ENCODE measurements around the gene CLDN1. TPM values are rescaled to one million over a fixed set of nuclear protein-coding genes. Genes with fewer than 3 reads are reported as not detected.
A peak's percentile ranks its signal among the peaks of the same experiment; 100 is the strongest.

Gene CLDN1
- total RNA-seq, 2 experiments from 2014 or later: 0.07 to 0.22 TPM

GRCh38 chr3:190326361-190326760, 4.1 kb upstream of the CLDN1 start:
- Mint-ChIP-seq H3K27me3 (peaks cover 44% of the 10 kb centered on the region), H3K9me3 (no peaks in the 10 kb centered on the region), H3K4me1 (ENCODE audit: low read depth) (peaks cover 12% of the 10 kb centered on the region), H3K27ac (no peak overlapping the region), H3K36me3 (no peaks in the 10 kb centered on the region), H3K4me3 (no peak overlapping the region)
- intact Hi-C loops (cut with micrococcal nuclease): no loop called here
- CTCF ChIA-PET: no interaction called here
- DNase-seq: no peak
- POLR2A ChIA-PET: no interaction called here

GRCh38 chr3:190325923-190326322, 3.7 kb upstream of the CLDN1 start:
- peaks cover 47% of the 10 kb centered on the region for H3K27me3 Mint-ChIP-seq
- intact Hi-C loops (cut with micrococcal nuclease): no loop called here
- CTCF ChIA-PET: no interaction called here
- peaks cover 12% of the 10 kb centered on the region for H3K4me1 Mint-ChIP-seq (ENCODE audit: low read depth)
- H3K9me3 Mint-ChIP-seq: no peaks in the 10 kb centered on the region
- no peaks in the 10 kb centered on the region for H3K36me3 Mint-ChIP-seq
- POLR2A ChIA-PET: no interaction called here
- no peak overlapping the region for H3K27ac Mint-ChIP-seq
- H3K4me3 Mint-ChIP-seq: no peak overlapping the region
- no peak for DNase-seq

GRCh38 chr3:190323246-190323626, 990 bp upstream of the CLDN1 start:
- no peak for DNase-seq
- peaks cover 45% of the 10 kb centered on the region for H3K27me3 Mint-ChIP-seq
- ChIA-PET POLR2A (no interaction called here), CTCF (interaction anchor here (0.9 to 2.3 kb wide), 6 partner anchors 12 to 338 kb away, joined by 3 to 13 read pairs (median 5); no protein-coding TSS in a partner anchor)
- no peak overlapping the region for H3K27ac Mint-ChIP-seq
- no peaks in the 10 kb centered on the region for H3K9me3 Mint-ChIP-seq
- H3K4me3 Mint-ChIP-seq: no peak overlapping the region
- intact Hi-C loops (cut with micrococcal nuclease): loop anchor here (5.0 kb wide), 1 partner anchor 96 kb away; no protein-coding TSS in a partner anchor
- H3K4me1 Mint-ChIP-seq (ENCODE audit: low read depth): peaks cover 19% of the 10 kb centered on the region
- no peaks in the 10 kb centered on the region for H3K36me3 Mint-ChIP-seq

GRCh38 chr3:190322604-190323245, 479 bp upstream of the CLDN1 start:
- Mint-ChIP-seq H3K27me3 (peaks cover 45% of the 10 kb centered on the region), H3K9me3 (no peaks in the 10 kb centered on the region), H3K36me3 (no peaks in the 10 kb centered on the region), H3K27ac (no peak overlapping the region), H3K4me3 (peak overlapping the region; percentile 2), H3K4me1 (ENCODE audit: low read depth) (peaks cover 19% of the 10 kb centered on the region)
- CTCF ChIA-PET: interaction anchor here (0.6 to 2.3 kb wide), 22 partner anchors 8 to 374 kb away, joined by 3 to 13 read pairs (median 3); no protein-coding TSS in a partner anchor
- intact Hi-C loops (cut with micrococcal nuclease): loop anchor here (1.0 to 5.0 kb wide), 2 partner anchors 95 to 355 kb away; no protein-coding TSS in a partner anchor
- POLR2A ChIA-PET: no interaction called here
- DNase-seq: no peak

GRCh38 chr3:190320594-190321362, 1.5 kb downstream of the CLDN1 start:
- CTCF ChIA-PET: interaction anchor here (0.8 to 2.3 kb wide), 9 partner anchors 8 to 356 kb away, joined by 3 to 12 read pairs (median 4); no protein-coding TSS in a partner anchor
- intact Hi-C loops (cut with micrococcal nuclease): loop anchor here (5.0 kb wide), 1 partner anchor 93 kb away; no protein-coding TSS in a partner anchor
- Mint-ChIP-seq H3K4me3 (no peak overlapping the region), H3K4me1 (ENCODE audit: low read depth) (peaks cover 19% of the 10 kb centered on the region), H3K36me3 (no peaks in the 10 kb centered on the region), H3K27ac (no peak overlapping the region), H3K9me3 (no peaks in the 10 kb centered on the region), H3K27me3 (peaks cover 38% of the 10 kb centered on the region)
- POLR2A ChIA-PET: no interaction called here
- DNase-seq: no peak

- Mint-ChIP-seq H3K9me3 (no peaks in the 10 kb centered on the region), H3K36me3 (no peaks in the 10 kb centered on the region), H3K4me1 (ENCODE audit: low read depth) (peaks cover 19% of the 10 kb centered on the region), H3K4me3 (no peak overlapping the region), H3K27ac (no peak overlapping the region), H3K27me3 (peaks cover 39% of the 10 kb centered on the region)
- intact Hi-C loops (cut with micrococcal nuclease): loop anchor here (1.0 to 5.0 kb wide), 4 partner anchors 13 to 172 kb away; no protein-coding TSS in a partner anchor
- peak; percentile 62 for DNase-seq
- ChIA-PET CTCF (interaction anchor here (0.8 kb wide), 1 partner anchor 352 kb away, joined by 3 read pairs; no protein-coding TSS in a partner anchor), POLR2A (no interaction called here)
Observed at GRCh38 chr3:190319660-190320059, 2.6 kb downstream of the CLDN1 start.

- intact Hi-C loops (cut with micrococcal nuclease): loop anchor here (1.0 kb wide), 3 partner anchors 12 to 173 kb away; no protein-coding TSS in a partner anchor
- Mint-ChIP-seq H3K27ac (no peak overlapping the region), H3K4me3 (no peak overlapping the region), H3K4me1 (ENCODE audit: low read depth) (peaks cover 19% of the 10 kb centered on the region), H3K27me3 (peaks cover 35% of the 10 kb centered on the region), H3K36me3 (no peaks in the 10 kb centered on the region), H3K9me3 (no peaks in the 10 kb centered on the region)
- POLR2A ChIA-PET: no interaction called here
- DNase-seq: no peak
- CTCF ChIA-PET: interaction anchor here (0.8 kb wide), 1 partner anchor 351 kb away, joined by 3 read pairs; no protein-coding TSS in a partner anchor
Observed at GRCh38 chr3:190318666-190319065, 3.6 kb downstream of the CLDN1 start.

GRCh38 chr3:190314741-190315140, 7.5 kb downstream of the CLDN1 start:
- peaks cover 16% of the 10 kb centered on the region for H3K27me3 Mint-ChIP-seq
- H3K27ac Mint-ChIP-seq: no peak overlapping the region
- POLR2A ChIA-PET: no interaction called here
- no peaks in the 10 kb centered on the region for H3K9me3 Mint-ChIP-seq
- DNase-seq: no peak
- intact Hi-C loops (cut with micrococcal nuclease): no loop called here
- no peak overlapping the region for H3K4me3 Mint-ChIP-seq
- CTCF ChIA-PET: interaction anchor here (3.6 kb wide), 1 partner anchor 7 kb away, joined by 12 read pairs; the partner anchor contains the start of gene CLDN1
- H3K4me1 Mint-ChIP-seq (ENCODE audit: low read depth): peaks cover 5% of the 10 kb centered on the region
- no peaks in the 10 kb centered on the region for H3K36me3 Mint-ChIP-seq

GRCh38 chr3:190309414-190309813, 12.8 kb downstream of the CLDN1 start:
- DNase-seq: no peak
- Mint-ChIP-seq H3K9me3 (no peaks in the 10 kb centered on the region), H3K27ac (no peak overlapping the region), H3K4me3 (no peak overlapping the region), H3K27me3 (peaks cover 5% of the 10 kb centered on the region), H3K36me3 (no peaks in the 10 kb centered on the region), H3K4me1 (ENCODE audit: low read depth) (peaks cover 14% of the 10 kb centered on the region)
- ChIA-PET CTCF (interaction anchor here (0.6 kb wide), 1 partner anchor 227 kb away, joined by 3 read pairs; no protein-coding TSS in a partner anchor), POLR2A (no interaction called here)
- intact Hi-C loops (cut with micrococcal nuclease): no loop called here

- Mint-ChIP-seq H3K9me3 (no peaks in the 10 kb centered on the region), H3K4me1 (ENCODE audit: low read depth) (peaks cover 14% of the 10 kb centered on the region), H3K4me3 (no peak overlapping the region), H3K36me3 (no peaks in the 10 kb centered on the region), H3K27me3 (peaks cover 7% of the 10 kb centered on the region), H3K27ac (no peak overlapping the region)
- intact Hi-C loops (cut with micrococcal nuclease): no loop called here
- DNase-seq: no peak
- ChIA-PET CTCF (no interaction called here), POLR2A (no interaction called here)
Observed at GRCh38 chr3:190308154-190308553, 14.1 kb downstream of the CLDN1 start.

- intact Hi-C loops (cut with micrococcal nuclease): no loop called here
- ChIA-PET CTCF (interaction anchor here (1.6 kb wide), 1 partner anchor 15 kb away, joined by 8 read pairs; the partner anchor contains the start of gene CLDN1), POLR2A (no interaction called here)
- Mint-ChIP-seq H3K4me3 (no peak overlapping the region), H3K4me1 (ENCODE audit: low read depth) (peaks cover 14% of the 10 kb centered on the region), H3K27me3 (peaks cover 3% of the 10 kb centered on the region), H3K36me3 (no peaks in the 10 kb centered on the region), H3K9me3 (no peaks in the 10 kb centered on the region), H3K27ac (no peak overlapping the region)
- DNase-seq: no peak
Observed at GRCh38 chr3:190307164-190307545, 15.1 kb downstream of the CLDN1 start.

GRCh38 chr3:190306513-190307163, 15.6 kb downstream of the CLDN1 start:
- ChIA-PET POLR2A (no interaction called here), CTCF (interaction anchor here (1.6 kb wide), 1 partner anchor 15 kb away, joined by 8 read pairs; the partner anchor contains the start of gene CLDN1)
- peaks cover 18% of the 10 kb centered on the region for H3K4me1 Mint-ChIP-seq (ENCODE audit: low read depth)
- intact Hi-C loops (cut with micrococcal nuclease): loop anchor here (1.0 kb wide), 1 partner anchor 13 kb away; no protein-coding TSS in a partner anchor
- DNase-seq: peak; percentile 11
- peak overlapping the region; percentile 0 for H3K27ac Mint-ChIP-seq
- H3K4me3 Mint-ChIP-seq: no peak overlapping the region
- no peaks in the 10 kb centered on the region for H3K9me3 Mint-ChIP-seq
- H3K36me3 Mint-ChIP-seq: no peaks in the 10 kb centered on the region
- H3K27me3 Mint-ChIP-seq: peaks cover 4% of the 10 kb centered on the region

Measured in activated CD4-positive, alpha-beta memory T cell treated with anti-CD3 and anti-CD28 coated beads for 36 hours (primary cell).